Endodermal cell (in vitro differentiated cells): Measurements from ENCODE around the gene ATG10. TPM values are rescaled to one million over a fixed set of nuclear protein-coding genes. Genes with fewer than 3 reads are reported as not detected.
"Not testable (repeated sequence)": the region's sequence is repeated elsewhere in the genome, so short reads cannot be mapped to it uniquely, and the experiment has no call there.

Experiments
- DNase-seq: peaks from one replicate; pipeline ENCODE4 v3.0.0-alpha.2; 2017
- H3K27ac ChIP-seq: 2 replicates; pipeline ENCODE4 v1.5.1; 2013; ENCODE audit warnings: mild to moderate bottlenecking, low read depth, low read length, moderate library complexity
- H3K27me3 ChIP-seq: 2 replicates; pipeline ENCODE4 v1.6.1; 2013; ENCODE audit warnings: mild to moderate bottlenecking, low read length, moderate library complexity; ENCODE audit not compliant: insufficient read depth, control insufficient read depth, poor library complexity, severe bottlenecking
- H3K36me3 ChIP-seq: 2 replicates; pipeline ENCODE4 v1.7.0; 2013; ENCODE audit warnings: mild to moderate bottlenecking, low read length, moderate library complexity; ENCODE audit not compliant: control insufficient read depth, insufficient read depth
- H3K4me1 ChIP-seq: one replicate; pipeline ENCODE4 v1.7.0; 2013; ENCODE audit warnings: low read length; ENCODE audit not compliant: control insufficient read depth, insufficient read depth
- H3K4me3 ChIP-seq: 2 replicates; pipeline ENCODE4 v1.5.1; 2013; ENCODE audit warnings: mild to moderate bottlenecking, low read length, moderate library complexity
- H3K9ac ChIP-seq: 2 replicates; pipeline ENCODE4 v1.6.1; 2013; ENCODE audit warnings: mild to moderate bottlenecking, low read length, moderate library complexity; ENCODE audit not compliant: poor library complexity, severe bottlenecking; ENCODE audit errors: extremely low read depth
- H3K9me3 ChIP-seq: 2 replicates; pipeline ENCODE4 v1.6.1; 2013; ENCODE audit warnings: mild to moderate bottlenecking, low read length, moderate library complexity; ENCODE audit not compliant: control insufficient read depth
- H3K27ac Mint-ChIP-seq: 2 replicates; pipeline ENCODE4 v1.8.0; 2020; ENCODE audit warnings: mixed read lengths
- H3K27me3 Mint-ChIP-seq: 2 replicates; pipeline ENCODE4 v1.8.0; 2021; ENCODE audit warnings: mild to moderate bottlenecking, mixed read lengths; ENCODE audit not compliant: insufficient read depth
- H3K36me3 Mint-ChIP-seq: 2 replicates; pipeline ENCODE4 v1.8.0; 2020; ENCODE audit warnings: low read depth, mixed read lengths
- H3K4me1 Mint-ChIP-seq: 2 replicates; pipeline ENCODE4 v1.8.0; 2020; ENCODE audit warnings: mixed read lengths
- H3K4me3 Mint-ChIP-seq: 2 replicates; pipeline ENCODE4 v1.8.0; 2020; ENCODE audit warnings: mild to moderate bottlenecking, moderate library complexity, mixed read lengths
- H3K9me3 Mint-ChIP-seq: 2 replicates; pipeline ENCODE4 v1.8.0; 2020; ENCODE audit warnings: mild to moderate bottlenecking, mixed read lengths
- WGBS, 2 experiments: methylation state at CpG; one replicate each; pipeline versions ENCODE4 v1.1.5 to v1.1.7; 2013; ENCODE audit warnings: missing lambda C conversion rate in 2 of 2, mixed read lengths in 1 of 2; ENCODE audit not compliant: insufficient coverage in 1 of 2, insufficient read length in 1 of 2; 5-methylcytosine and 5-hydroxymethylcytosine counted together
- total RNA-seq, 2 donors: library from RNA; stranded (reverse); fragmentation: NEBNext Ultra II Directional in 1 of 2; extraction: Animal tissue kit (Norgen Biotek cat#: 25700) in 1 of 2; gene quantifications; 2 replicates in 1 of 2; 3 replicates in 1 of 2; pipeline ENCODE4 v1.2.1, GENCODE V29; 2021
- TF ChIP-seq, protein P1 (sequence below): fragments of 200-600 bp; sonication (generic); conservative IDR thresholded peaks from 2 replicates; pipeline ENCODE4 v1.5.0; 2021; ENCODE audit warnings: antibody characterized with exemption, mild to moderate bottlenecking

ATG10 gene
- total RNA-seq, 2 donors from 2014 or later = 17.9 to 22.6 TPM

DNA sequence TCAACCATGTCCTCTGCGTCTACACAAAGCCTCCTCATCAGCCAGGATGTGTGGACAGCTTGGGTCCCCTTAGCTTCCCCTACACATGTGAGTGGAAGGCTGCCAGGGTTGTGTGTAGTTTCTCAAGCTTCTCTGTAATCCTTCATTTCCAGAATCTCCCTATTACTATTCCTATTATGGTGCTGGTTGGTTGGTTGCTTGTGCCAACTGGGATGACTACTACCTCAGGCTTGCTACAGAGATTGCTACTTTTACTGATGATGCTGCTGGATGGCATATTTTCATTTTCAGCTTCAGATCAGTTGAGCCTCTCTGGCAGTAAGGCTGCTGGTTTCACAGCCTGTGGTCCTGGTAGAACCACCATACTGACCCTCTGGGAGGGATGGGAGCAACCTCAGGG, 39.9 kb downstream of the ATG10 start:
- no peak overlapping the region for H3K4me3 ChIP-seq
- H3K4me1 Mint-ChIP-seq = no peaks in the 10 kb centered on the region
- no peak overlapping the region for H3K27ac ChIP-seq
- no peaks in the 10 kb centered on the region for H3K4me1 ChIP-seq
- H3K36me3 Mint-ChIP-seq = peaks cover 35% of the 10 kb centered on the region
- no peaks in the 10 kb centered on the region for H3K27me3 Mint-ChIP-seq
- peaks cover 9% of the 10 kb centered on the region for H3K9me3 ChIP-seq
- WGBS, 2 experiments = 100% methylated on average over 1 of the region's 1 CpG; no CpG with 5 or more reads in 1 of the 2 experiments
- no peak overlapping the region for H3K9ac ChIP-seq
- TF ChIP-seq, protein P1, sequence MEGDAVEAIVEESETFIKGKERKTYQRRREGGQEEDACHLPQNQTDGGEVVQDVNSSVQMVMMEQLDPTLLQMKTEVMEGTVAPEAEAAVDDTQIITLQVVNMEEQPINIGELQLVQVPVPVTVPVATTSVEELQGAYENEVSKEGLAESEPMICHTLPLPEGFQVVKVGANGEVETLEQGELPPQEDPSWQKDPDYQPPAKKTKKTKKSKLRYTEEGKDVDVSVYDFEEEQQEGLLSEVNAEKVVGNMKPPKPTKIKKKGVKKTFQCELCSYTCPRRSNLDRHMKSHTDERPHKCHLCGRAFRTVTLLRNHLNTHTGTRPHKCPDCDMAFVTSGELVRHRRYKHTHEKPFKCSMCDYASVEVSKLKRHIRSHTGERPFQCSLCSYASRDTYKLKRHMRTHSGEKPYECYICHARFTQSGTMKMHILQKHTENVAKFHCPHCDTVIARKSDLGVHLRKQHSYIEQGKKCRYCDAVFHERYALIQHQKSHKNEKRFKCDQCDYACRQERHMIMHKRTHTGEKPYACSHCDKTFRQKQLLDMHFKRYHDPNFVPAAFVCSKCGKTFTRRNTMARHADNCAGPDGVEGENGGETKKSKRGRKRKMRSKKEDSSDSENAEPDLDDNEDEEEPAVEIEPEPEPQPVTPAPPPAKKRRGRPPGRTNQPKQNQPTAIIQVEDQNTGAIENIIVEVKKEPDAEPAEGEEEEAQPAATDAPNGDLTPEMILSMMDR = no peak
- H3K36me3 ChIP-seq = no peaks in the 10 kb centered on the region
- no peak overlapping the region for H3K4me3 Mint-ChIP-seq
- no peak overlapping the region for H3K27ac Mint-ChIP-seq
- no peaks in the 10 kb centered on the region for H3K27me3 ChIP-seq
- DNase-seq = no peak
- peaks cover 15% of the 10 kb centered on the region for H3K9me3 Mint-ChIP-seq

DNA sequence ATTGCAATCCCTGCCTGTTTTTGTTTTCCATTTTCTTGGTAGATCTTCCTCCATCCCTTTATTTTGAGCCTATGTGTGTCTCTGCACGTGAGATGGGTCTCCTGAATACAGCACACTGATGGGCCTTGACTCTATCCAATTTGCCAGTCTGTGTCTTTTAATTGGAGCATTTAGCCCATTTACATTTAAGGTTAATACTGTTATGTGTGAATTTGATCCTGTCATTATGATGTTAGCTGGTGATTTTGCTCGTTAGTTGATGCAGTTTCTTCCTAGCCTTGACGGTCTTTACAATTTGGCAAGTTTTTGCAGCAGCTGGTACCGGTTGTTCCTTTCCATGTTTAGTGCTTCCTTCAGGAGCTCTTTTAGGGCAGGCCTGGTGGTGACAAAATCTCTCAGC, 42.8 kb downstream of the ATG10 start:
- not testable (repeated sequence) for H3K27ac ChIP-seq, H3K27me3 ChIP-seq

DNA sequence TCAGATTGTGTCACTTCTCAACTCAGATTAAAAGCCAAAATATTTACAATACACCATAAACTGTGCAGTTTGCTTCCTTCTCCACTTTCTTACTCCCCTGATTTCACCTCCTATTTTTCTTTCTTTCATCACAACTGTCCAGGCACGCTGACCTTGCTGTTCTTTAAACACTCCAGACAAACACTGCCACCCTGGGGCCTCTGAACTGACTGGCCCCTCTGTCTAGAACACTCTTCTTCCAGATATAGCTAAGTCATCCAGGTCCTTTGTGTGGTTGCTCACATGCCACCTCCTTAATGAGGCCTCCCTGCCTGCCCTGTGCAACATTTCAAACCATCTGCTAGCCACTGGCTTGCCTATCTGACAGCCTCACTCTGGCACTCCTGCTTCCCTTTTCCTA, 46.6 kb downstream of the ATG10 start:
- no peaks in the 10 kb centered on the region for H3K4me1 ChIP-seq
- 90% methylated on average over 1 of the region's 1 CpG; no CpG with 5 or more reads in 1 of the 2 experiments for WGBS, 2 experiments
- no peak overlapping the region for H3K4me3 Mint-ChIP-seq
- peaks cover 19% of the 10 kb centered on the region for H3K9me3 Mint-ChIP-seq
- H3K36me3 Mint-ChIP-seq = peaks cover 21% of the 10 kb centered on the region
- no peaks in the 10 kb centered on the region for H3K36me3 ChIP-seq
- TF ChIP-seq, protein P1 = no peak
- H3K4me1 Mint-ChIP-seq = peaks cover 20% of the 10 kb centered on the region
- no peak for DNase-seq
- no peak overlapping the region for H3K27ac Mint-ChIP-seq
- H3K27me3 Mint-ChIP-seq = peaks cover 8% of the 10 kb centered on the region
- H3K27ac ChIP-seq = peak overlapping the region; percentile 88
- no peak overlapping the region for H3K9ac ChIP-seq
- peaks cover 9% of the 10 kb centered on the region for H3K9me3 ChIP-seq
- H3K27me3 ChIP-seq = no peaks in the 10 kb centered on the region
- H3K4me3 ChIP-seq = no peak overlapping the region

More for the DNA sequence above, 42.8 kb downstream of the ATG10 start:
- not testable (repeated sequence) for H3K27ac Mint-ChIP-seq, H3K9me3 ChIP-seq, H3K4me3 ChIP-seq, H3K36me3 ChIP-seq, H3K4me1 ChIP-seq, H3K9ac ChIP-seq, DNase-seq, H3K4me3 Mint-ChIP-seq, H3K27me3 Mint-ChIP-seq
- 97 to 100% methylated on average over 1 to 4 of the region's 4 CpGs for WGBS, 2 experiments
- peaks cover 19% of the 10 kb centered on the region for H3K9me3 Mint-ChIP-seq
- peaks cover 31% of the 10 kb centered on the region for H3K36me3 Mint-ChIP-seq
- peaks cover 14% of the 10 kb centered on the region for H3K4me1 Mint-ChIP-seq
